ENCODE results near the gene ZNRF1.

ZNRF1 gene

GRCh38 chr16:75099738-75100602 lies 101.1 kb downstream of the ZNRF1 start:
- peak; percentile 24 for DNase-seq (ENCODE audit: low read depth)

GRCh38 chr16:75100603-75100990 lies 101.8 kb downstream of the ZNRF1 start:
- no peak for DNase-seq (ENCODE audit: low read depth)

GRCh38 chr16:75101635-75102034 lies 102.8 kb downstream of the ZNRF1 start:
- no peak for DNase-seq (ENCODE audit: low read depth)

GRCh38 chr16:75102595-75102994 lies 103.8 kb downstream of the ZNRF1 start:
- no peak for DNase-seq (ENCODE audit: low read depth)

GRCh38 chr16:75103994-75104393 lies 105.2 kb downstream of the ZNRF1 start:
- DNase-seq (ENCODE audit: low read depth) = no peak

GRCh38 chr16:75104836-75105235 lies 106.0 kb downstream of the ZNRF1 start:
- no peak for DNase-seq (ENCODE audit: low read depth)

- no peak for DNase-seq (ENCODE audit: low read depth)
Measured at GRCh38 chr16:75105306-75106061, 106.7 kb downstream of the ZNRF1 start.

- no peak for DNase-seq (ENCODE audit: low read depth)
Measured at GRCh38 chr16:75106351-75107274, 107.8 kb downstream of the ZNRF1 start.

- no peak for DNase-seq (ENCODE audit: low read depth)
Measured at GRCh38 chr16:75107505-75107904, 108.7 kb downstream of the ZNRF1 start.

GRCh38 chr16:75108792-75109731 lies 110.2 kb downstream of the ZNRF1 start:
- peak; percentile 72 for DNase-seq (ENCODE audit: low read depth)

- DNase-seq (ENCODE audit: low read depth) = no peak
Measured at GRCh38 chr16:75109732-75110243, 111.0 kb downstream of the ZNRF1 start.

GRCh38 chr16:75110637-75111513 lies 112.1 kb downstream of the ZNRF1 start:
- peak; percentile 76 for DNase-seq (ENCODE audit: low read depth)

GRCh38 chr16:75111514-75111940 lies 112.7 kb downstream of the ZNRF1 start:
- no peak for DNase-seq (ENCODE audit: low read depth)

GRCh38 chr16:75111961-75112733 lies 113.3 kb downstream of the ZNRF1 start:
- no peak for DNase-seq (ENCODE audit: low read depth)

- no peak for DNase-seq (ENCODE audit: low read depth)
Measured at GRCh38 chr16:75112734-75113491, 114.1 kb downstream of the ZNRF1 start.

- DNase-seq (ENCODE audit: low read depth) = no peak
Measured at GRCh38 chr16:75113541-75114121, 114.8 kb downstream of the ZNRF1 start.

- no peak for DNase-seq (ENCODE audit: low read depth)
Measured at GRCh38 chr16:75114179-75114945, 115.5 kb downstream of the ZNRF1 start.
